GM21390 (cell line): Measurements from ENCODE around the gene MTCL3.

Source experiments
- ATAC-seq: cut with Tn5 transposase; IDR thresholded peaks from one replicate; pipeline ENCODE4 v1.9.1; 2021; ENCODE audit not compliant: unreplicated experiment

Gene MTCL3

GRCh38 chr6:127471379-127472255 is 47.5 kb downstream of the MTCL3 start:
- no peak for ATAC-seq

DNA sequence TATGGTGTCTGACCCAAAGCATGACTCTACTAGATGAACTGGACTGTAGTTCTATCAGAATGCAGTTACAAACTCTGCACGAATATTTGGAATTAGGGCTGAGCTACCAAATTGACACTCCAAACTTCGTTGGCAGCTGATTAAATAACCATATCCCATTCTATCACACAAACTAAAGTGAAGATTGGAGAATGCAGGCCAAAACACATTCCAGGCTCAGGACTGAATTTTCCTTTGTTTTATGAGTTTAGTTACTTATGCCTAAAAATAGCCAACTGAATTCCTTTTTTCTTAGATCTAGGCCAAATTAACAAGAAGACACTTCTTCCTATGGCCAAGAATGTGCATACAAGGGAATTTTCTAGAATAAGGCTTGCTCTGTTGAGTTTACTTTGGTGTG is 50.2 kb downstream of the MTCL3 start:
- ATAC-seq, result no peak

DNA sequence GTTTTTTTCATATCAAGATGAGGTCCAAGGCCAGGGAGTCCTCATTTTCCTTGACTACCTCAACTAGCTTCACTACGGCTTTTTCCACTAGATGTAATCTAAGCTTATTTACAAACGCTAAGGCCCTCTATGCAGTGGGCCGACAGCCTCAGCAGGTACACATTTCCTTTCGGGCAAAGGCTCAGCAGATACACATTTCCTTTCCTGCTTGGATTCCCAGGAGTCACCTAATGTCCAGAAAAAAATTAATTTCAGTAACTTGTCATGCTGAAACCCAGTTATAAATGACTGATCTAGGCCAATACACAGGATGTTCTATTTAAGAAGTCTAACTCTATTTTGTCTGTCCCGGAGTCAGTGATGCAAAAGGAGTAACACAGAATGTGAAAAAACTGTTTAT is 52.7 kb downstream of the MTCL3 start:
- no peak for ATAC-seq

DNA sequence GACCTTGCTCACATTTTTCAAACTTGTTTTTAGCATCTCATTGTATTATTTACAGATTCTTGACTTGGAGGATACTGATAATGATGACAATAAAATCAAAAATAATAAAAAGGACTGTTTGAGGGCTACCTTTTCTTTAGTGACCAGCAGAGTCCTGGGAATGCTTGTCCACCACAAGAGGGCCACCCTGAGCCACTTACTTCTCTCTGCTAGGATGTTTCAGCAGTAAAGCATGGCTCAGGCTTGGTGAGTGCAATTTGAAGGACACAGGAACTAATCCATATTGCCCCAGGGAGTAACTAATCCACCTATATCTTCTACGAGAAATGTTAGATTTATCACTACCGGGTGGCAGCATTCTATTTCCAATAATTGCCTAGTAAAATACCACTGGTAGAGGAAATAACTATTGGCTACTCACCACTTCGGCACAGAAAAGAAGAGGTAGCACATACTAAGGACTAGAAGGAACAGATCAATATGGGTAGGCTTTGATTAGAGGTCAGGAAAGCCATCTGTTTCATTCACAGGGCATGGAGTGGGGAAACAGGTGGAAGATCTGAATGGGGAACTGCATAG is 54.2 kb downstream of the MTCL3 start:
- peak; percentile 86 for ATAC-seq

DNA sequence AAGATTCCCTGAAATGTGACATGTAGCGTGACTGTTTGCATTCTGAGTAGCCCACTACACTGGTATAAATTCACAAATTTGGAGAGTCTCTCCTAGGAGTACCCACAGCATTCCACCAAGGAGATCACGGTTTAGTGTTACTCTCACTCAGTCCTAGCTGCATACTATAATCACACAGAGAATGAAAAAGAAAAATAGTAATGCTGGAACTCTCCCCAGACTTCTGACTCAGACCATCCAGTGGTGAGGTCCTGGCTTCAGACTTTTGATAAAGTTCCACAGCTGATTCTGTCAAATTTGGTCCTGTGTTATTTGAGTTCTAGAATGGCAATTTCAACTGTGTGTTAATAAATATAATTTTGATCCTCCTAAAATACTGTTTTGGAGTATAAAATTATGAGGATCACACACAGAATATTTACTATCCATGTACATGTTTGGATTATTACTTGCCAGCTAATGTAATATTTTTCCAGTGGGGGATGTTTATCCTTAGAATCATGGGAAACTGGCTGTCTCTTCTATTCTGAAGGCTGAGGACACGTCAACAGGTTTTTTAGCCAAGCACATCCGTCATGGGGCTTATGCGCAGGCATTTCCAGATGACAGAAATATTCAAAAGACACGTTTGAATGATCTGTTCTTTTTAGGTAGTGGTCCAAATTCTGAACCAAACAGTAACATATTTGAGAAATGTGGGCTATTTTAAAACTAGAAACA is 54.8 kb downstream of the MTCL3 start:
- ATAC-seq, result no peak

DNA sequence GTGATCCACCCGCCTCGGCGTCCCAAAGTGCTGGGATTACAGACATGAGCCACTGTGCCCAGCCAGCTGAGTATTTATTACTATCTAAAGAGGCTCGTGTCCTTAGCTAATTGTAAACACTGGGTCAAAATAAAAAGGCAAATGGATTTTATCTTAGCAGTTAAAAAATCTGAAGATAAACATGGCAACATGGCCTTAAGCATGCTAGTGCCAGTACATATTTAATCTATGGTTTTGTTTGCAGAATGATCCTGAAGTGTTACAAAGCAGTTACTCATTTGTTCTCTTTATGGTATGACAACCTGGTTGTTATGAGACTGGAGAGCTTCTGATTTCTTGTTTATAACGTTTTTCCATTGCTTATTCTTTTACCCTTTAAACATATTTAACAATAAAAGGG is 56.1 kb downstream of the MTCL3 start:
- ATAC-seq, result no peak

GRCh38 chr6:127462376-127462775 is 56.8 kb downstream of the MTCL3 start:
- ATAC-seq, result no peak

- ATAC-seq, result no peak
Measured at GRCh38 chr6:127460465-127460864, 58.7 kb downstream of the MTCL3 start.

DNA sequence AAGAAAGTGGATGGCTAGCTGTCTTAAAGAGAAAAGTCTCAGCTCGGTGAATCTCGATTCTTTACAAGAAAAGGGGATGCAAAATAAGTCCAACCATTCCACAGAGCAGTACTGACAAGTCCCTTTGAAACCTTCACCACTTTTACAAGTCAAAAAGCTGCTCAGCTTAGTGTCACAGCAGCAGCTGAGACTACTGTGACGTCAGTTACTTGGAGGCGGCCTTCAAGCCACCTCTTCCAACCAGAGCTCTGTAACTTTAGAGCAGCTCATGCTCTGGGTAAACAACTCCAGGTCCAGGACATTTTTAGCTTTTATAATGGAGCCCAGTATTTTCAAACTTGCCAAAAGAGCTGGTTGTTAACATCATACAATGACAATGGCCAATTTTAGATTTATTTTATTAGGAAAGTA is 59.9 kb downstream of the MTCL3 start, which contains the start of gene KIAA0408:
Gene KIAA0408, minus strand, starts transcription at position 159 of the 411 bp plus-strand sequence. CDS start 5,408 bp downstream, outside the sequence.
- no peak for ATAC-seq

- no peak for ATAC-seq
Measured at GRCh38 chr6:127458817-127459216, 60.3 kb downstream of the MTCL3 start.

DNA sequence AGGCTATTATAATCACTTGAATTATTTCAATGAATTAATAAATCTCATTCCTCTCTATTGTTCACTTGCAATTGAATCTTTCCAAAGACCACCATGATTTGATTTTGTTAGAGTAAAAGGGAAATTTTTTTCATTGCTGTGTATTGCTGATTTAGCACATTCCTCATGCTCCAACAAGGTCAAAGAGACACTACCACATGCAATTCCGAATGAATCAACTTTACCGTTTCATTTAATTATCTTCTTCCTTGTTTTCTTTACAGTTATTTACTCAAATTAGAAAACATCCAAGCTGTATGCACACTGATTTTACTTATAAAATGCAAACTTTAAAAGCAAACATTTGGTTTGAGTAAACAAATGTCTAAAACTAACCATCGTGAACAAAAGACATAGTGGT is 60.9 kb downstream of the MTCL3 start:
- no peak for ATAC-seq

- ATAC-seq, result no peak
Measured at GRCh38 chr6:127457456-127458064, 61.6 kb downstream of the MTCL3 start.

DNA sequence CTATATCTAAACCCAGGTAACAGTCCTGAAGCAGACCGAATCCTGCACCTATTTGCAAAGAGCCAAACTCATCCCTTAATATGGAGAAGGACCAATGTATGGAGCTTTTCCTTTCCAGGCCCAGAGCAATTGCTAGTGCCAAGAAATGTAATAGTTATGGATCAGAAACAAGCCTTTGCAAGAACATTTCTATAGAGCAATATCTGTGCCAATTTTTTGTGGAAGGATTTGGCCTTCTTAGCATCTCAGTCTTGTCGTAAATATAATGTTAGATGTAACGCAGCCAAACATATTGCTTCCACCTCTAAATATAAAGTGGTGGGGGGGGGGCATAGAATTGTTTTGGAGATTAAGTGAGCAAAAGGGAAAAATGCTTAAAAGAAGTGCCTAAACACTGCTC is 62.7 kb downstream of the MTCL3 start:
- ATAC-seq, result no peak

DNA sequence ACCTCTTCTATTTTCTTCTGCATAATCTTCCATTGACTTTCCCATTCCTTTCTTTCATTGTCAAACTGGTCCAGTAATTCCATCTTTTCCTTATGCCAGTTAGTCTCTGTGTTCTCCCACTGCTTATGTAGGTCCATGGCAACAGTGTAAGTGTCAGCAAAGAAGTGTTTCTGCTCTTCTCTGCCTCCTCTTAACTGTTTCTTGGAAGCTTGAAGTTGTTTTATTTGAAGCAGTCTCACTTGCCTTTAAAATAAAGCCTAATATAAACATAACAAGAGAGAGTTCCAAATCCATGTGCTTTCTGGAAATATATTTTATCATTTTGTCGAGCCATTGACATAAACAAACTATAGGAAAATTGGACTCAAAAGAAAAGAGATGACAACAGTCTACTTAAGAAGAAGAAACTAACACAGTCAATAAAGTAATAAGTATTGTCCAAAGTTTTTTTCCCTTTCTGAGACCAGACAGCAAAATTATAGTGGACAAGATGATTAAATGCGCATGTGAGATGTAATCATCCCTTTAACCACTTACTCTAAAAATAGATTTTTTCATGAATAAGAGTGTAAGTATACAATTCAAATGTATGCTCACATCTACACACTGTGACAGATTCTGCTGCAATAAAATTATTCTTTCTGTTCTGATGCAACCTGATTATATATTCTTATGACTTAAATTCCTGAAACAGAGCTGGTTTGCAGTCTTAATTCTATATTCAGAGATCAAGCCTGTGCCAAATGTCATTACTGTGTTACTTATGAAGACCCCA is 65.1 kb downstream of the MTCL3 start:
- ATAC-seq, result no peak

- no peak for ATAC-seq
Measured at GRCh38 chr6:127452803-127453202, 66.3 kb downstream of the MTCL3 start.

DNA sequence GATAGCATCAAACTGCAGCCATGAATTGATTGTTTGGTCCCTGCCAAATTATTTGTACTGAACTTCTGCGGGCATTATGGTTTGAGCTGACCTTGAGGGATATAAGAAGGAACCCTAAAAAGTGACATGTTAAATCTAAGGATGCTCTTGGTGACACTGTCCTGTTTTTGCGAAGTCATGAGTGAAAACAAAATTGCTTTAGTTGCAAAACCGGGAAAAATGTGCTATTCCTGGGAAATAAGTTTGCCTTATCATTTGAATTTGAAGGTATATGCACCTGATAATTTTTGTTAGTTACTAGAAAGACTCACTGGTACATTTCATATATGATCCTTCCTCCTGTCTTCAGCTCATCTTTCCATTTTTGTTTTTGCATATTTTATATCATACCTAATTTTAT is 67.7 kb downstream of the MTCL3 start:
- no peak for ATAC-seq

GRCh38 chr6:127447780-127448179 is 71.4 kb downstream of the MTCL3 start:
- no peak for ATAC-seq

GRCh38 chr6:127446356-127446755 is 72.8 kb downstream of the MTCL3 start:
- no peak for ATAC-seq

GRCh38 chr6:127441881-127442280 is 77.3 kb downstream of the MTCL3 start:
- no peak for ATAC-seq

- no peak for ATAC-seq
Measured at GRCh38 chr6:127439718-127440117, 79.4 kb downstream of the MTCL3 start.
